ENCODE measurements around the gene F8A2.
"Not testable (repeated sequence)": the region's sequence is repeated elsewhere in the genome, so short reads cannot be mapped to it uniquely, and the experiment has no call there.

The F8A2 gene

GRCh38 chrX:155381843-155382528, at the start of gene F8A2:
Gene F8A2, plus strand, starts transcription at chrX:155382095. Its CDS starts 20 bp downstream, at chrX:155382115.
- not testable (repeated sequence) for H3K27me3 ChIP-seq (ENCODE audit: insufficient read depth, low read depth, severe bottlenecking); H3K36me3 ChIP-seq; DNase-seq; H3K27ac ChIP-seq; H3K9me3 ChIP-seq (ENCODE audit: severe bottlenecking); H3K4me3 ChIP-seq (ENCODE audit: low read depth, low read length)

GRCh38 chrX:155333544-155334100, 48.3 kb upstream of the F8A2 start:
- DNase-seq, result no peak
- Histone ChIP-seq H3K9me3 (ENCODE audit: severe bottlenecking) (no peaks in the 10 kb centered on the region), H3K36me3 (no peaks in the 10 kb centered on the region), H3K27me3 (ENCODE audit: insufficient read depth, low read depth, severe bottlenecking) (peaks cover 10% of the 10 kb centered on the region), H3K27ac (no peak overlapping the region), H3K4me3 (ENCODE audit: low read depth, low read length) (no peak overlapping the region)
- TF ChIP-seq CTCF (IDR thresholded peaks at IDR 0.05; ENCODE audit: low read depth, low read length), result no peak

GRCh38 chrX:155334486-155335336, 47.2 kb upstream of the F8A2 start, which contains the start of gene CLIC2:
Gene CLIC2, minus strand, starts transcription at chrX:155334614. Its CDS starts 187 bp downstream, at chrX:155334427.
- Histone ChIP-seq H3K9me3 (ENCODE audit: severe bottlenecking) (no peaks in the 10 kb centered on the region), H3K4me3 (ENCODE audit: low read depth, low read length) (no peak within 1 kb of the TSS), H3K36me3 (no peaks in the 10 kb centered on the region), H3K27ac (no peak within 1 kb of the TSS), H3K27me3 (ENCODE audit: insufficient read depth, low read depth, severe bottlenecking) (peaks cover 10% of the 10 kb centered on the region)
- DNase-seq, result no peak
- no peak for TF ChIP-seq CTCF (IDR thresholded peaks at IDR 0.05; ENCODE audit: low read depth, low read length)

- not testable (repeated sequence) for H3K4me3 ChIP-seq (ENCODE audit: low read depth, low read length); H3K27ac ChIP-seq; H3K36me3 ChIP-seq
These were observed 46.6 kb upstream of the F8A2 start for GRCh38 chrX:155335337-155335712.

GRCh38 chrX:155345689-155346088, 36.2 kb upstream of the F8A2 start:
- not testable (repeated sequence) for DNase-seq; H3K27me3 ChIP-seq (ENCODE audit: insufficient read depth, low read depth, severe bottlenecking); H3K4me3 ChIP-seq (ENCODE audit: low read depth, low read length); H3K36me3 ChIP-seq; H3K9me3 ChIP-seq (ENCODE audit: severe bottlenecking); H3K27ac ChIP-seq

More at GRCh38 chrX:155335337-155335712, 46.6 kb upstream of the F8A2 start:
- not testable (repeated sequence) for DNase-seq; H3K9me3 ChIP-seq (ENCODE audit: severe bottlenecking); H3K27me3 ChIP-seq (ENCODE audit: insufficient read depth, low read depth, severe bottlenecking)

GRCh38 chrX:155349448-155349847, 32.4 kb upstream of the F8A2 start:
- H3K9me3 ChIP-seq (ENCODE audit: severe bottlenecking); H3K36me3 ChIP-seq; H3K27ac ChIP-seq; H3K27me3 ChIP-seq (ENCODE audit: insufficient read depth, low read depth, severe bottlenecking); DNase-seq; H3K4me3 ChIP-seq (ENCODE audit: low read depth, low read length): not testable (repeated sequence)

- H3K9me3 ChIP-seq (ENCODE audit: severe bottlenecking); H3K36me3 ChIP-seq; DNase-seq; H3K27me3 ChIP-seq (ENCODE audit: insufficient read depth, low read depth, severe bottlenecking); H3K4me3 ChIP-seq (ENCODE audit: low read depth, low read length); H3K27ac ChIP-seq: not testable (repeated sequence)
These were observed 18.2 kb upstream of the F8A2 start for GRCh38 chrX:155363712-155364111.

- not testable (repeated sequence) for H3K27ac ChIP-seq; H3K4me3 ChIP-seq (ENCODE audit: low read depth, low read length); H3K9me3 ChIP-seq (ENCODE audit: severe bottlenecking); DNase-seq; H3K27me3 ChIP-seq (ENCODE audit: insufficient read depth, low read depth, severe bottlenecking); H3K36me3 ChIP-seq
These were observed 8.0 kb upstream of the F8A2 start for GRCh38 chrX:155373777-155374458.

GRCh38 chrX:155379802-155380201, 2.1 kb upstream of the F8A2 start:
- H3K36me3 ChIP-seq; DNase-seq; H3K4me3 ChIP-seq (ENCODE audit: low read depth, low read length); H3K27ac ChIP-seq; H3K9me3 ChIP-seq (ENCODE audit: severe bottlenecking); H3K27me3 ChIP-seq (ENCODE audit: insufficient read depth, low read depth, severe bottlenecking): not testable (repeated sequence)

GRCh38 chrX:155382529-155382967, 653 bp downstream of the F8A2 start:
- not testable (repeated sequence) for H3K27ac ChIP-seq; H3K36me3 ChIP-seq; H3K4me3 ChIP-seq (ENCODE audit: low read depth, low read length); H3K27me3 ChIP-seq (ENCODE audit: insufficient read depth, low read depth, severe bottlenecking); H3K9me3 ChIP-seq (ENCODE audit: severe bottlenecking); DNase-seq

Measured in WERI-Rb-1 (cell line).